Ovary (tissue), 3 donors: Measurements from ENCODE around the gene FNDC11.

Experiments
- CTCF ChIP-seq, 3 donors: fragments of 450-650 bp in 2 of 3; fragments of 200-600 bp in 1 of 3; IDR thresholded peaks; one replicate each; pipeline versions ENCODE4 v1.5.1 to v1.8.0; 2016 to 2022; ENCODE audit warnings: antibody characterized with exemption in 3 of 3, mild to moderate bottlenecking in 1 of 3
- EP300 ChIP-seq: sonication (generic); formaldehyde crosslinking; IDR thresholded peaks from one replicate; pipeline ENCODE4 v1.6.1; 2017; ENCODE audit warnings: antibody characterized with exemption
- POLR2A ChIP-seq: fragments of 450-650 bp; IDR thresholded peaks from one replicate; pipeline ENCODE4 v1.6.1; 2017; ENCODE audit warnings: antibody characterized with exemption, mild to moderate bottlenecking, moderate library complexity
- donor health status: DM: no; HTN: no; CAD: no.

GRCh38 chr20:63560333-63560805 lies 6.4 kb downstream of the FNDC11 start:
- TF ChIP-seq CTCF (IDR thresholded peaks at IDR 0.05) = no peak
- TF ChIP-seq POLR2A = no peak
- TF ChIP-seq EP300 = no peak
